ENCODE measurements around the gene POLR3B.
"Not testable (repeated sequence)": the region's sequence is repeated elsewhere in the genome, so short reads cannot be mapped to it uniquely, and the experiment has no call there.

Gene POLR3B

DNA sequence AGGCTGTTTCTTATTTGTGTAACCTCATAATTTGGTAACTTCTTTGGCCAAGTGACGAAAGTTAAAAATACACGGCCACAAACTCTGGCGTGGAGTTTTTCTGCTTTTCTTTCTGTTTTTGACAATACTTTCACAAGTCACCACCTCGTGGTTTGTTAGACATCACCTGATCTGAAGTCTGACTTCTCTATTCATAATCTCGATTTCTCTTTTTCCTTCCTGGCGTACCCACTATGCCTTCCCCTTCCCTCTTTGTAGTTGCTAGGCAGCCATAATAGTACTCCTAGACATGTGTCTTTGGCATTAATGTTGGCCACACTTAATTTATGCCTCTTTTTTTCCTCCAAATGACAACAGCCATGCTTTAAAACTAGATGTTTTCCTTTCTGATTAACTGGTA is 97.6 kb downstream of the POLR3B start:
- H3K27ac Mint-ChIP-seq, result no peak overlapping the region
- no peaks in the 10 kb centered on the region for H3K9me3 Mint-ChIP-seq
- peak; percentile 56 for ATAC-seq
- no peaks in the 10 kb centered on the region for H3K27me3 Mint-ChIP-seq
- peaks cover 5% of the 10 kb centered on the region for H3K4me1 Mint-ChIP-seq
- no peak overlapping the region for H3K4me3 Mint-ChIP-seq
- peaks cover 58% of the 10 kb centered on the region for H3K36me3 Mint-ChIP-seq

DNA sequence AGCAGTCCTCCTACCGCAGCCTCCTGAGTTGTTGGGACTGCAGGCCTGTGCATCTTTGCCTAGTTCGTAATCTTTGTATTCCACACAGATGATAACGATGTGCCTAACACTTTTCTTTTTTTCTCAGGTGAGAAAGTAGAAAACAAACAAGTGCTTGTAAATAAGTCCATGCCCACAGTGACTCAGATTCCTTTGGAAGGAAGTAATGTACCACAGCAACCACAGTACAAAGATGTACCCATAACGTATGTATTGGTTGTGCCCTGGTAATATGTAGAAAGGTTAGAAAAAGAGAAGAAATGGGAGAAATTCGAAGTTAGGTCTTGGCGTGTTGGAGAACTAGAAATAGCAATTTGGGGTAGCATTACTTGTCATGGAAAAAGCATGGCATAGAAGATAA is 101.6 kb downstream of the POLR3B start:
- H3K27me3 Mint-ChIP-seq, result no peaks in the 10 kb centered on the region
- ATAC-seq, result no peak
- peaks cover 67% of the 10 kb centered on the region for H3K36me3 Mint-ChIP-seq
- H3K4me1 Mint-ChIP-seq, result peaks cover 5% of the 10 kb centered on the region
- no peaks in the 10 kb centered on the region for H3K9me3 Mint-ChIP-seq
- H3K4me3 Mint-ChIP-seq, result no peak overlapping the region
- no peak overlapping the region for H3K27ac Mint-ChIP-seq

- no peak overlapping the region for H3K27ac Mint-ChIP-seq
- no peaks in the 10 kb centered on the region for H3K27me3 Mint-ChIP-seq
- no peak overlapping the region for H3K4me3 Mint-ChIP-seq
- H3K9me3 Mint-ChIP-seq, result no peaks in the 10 kb centered on the region
- no peak for ATAC-seq
- H3K36me3 Mint-ChIP-seq, result peaks cover 66% of the 10 kb centered on the region
- peaks cover 2% of the 10 kb centered on the region for H3K4me1 Mint-ChIP-seq
Measured at GRCh38 chr12:106459534-106459933, 102.0 kb downstream of the POLR3B start.

DNA sequence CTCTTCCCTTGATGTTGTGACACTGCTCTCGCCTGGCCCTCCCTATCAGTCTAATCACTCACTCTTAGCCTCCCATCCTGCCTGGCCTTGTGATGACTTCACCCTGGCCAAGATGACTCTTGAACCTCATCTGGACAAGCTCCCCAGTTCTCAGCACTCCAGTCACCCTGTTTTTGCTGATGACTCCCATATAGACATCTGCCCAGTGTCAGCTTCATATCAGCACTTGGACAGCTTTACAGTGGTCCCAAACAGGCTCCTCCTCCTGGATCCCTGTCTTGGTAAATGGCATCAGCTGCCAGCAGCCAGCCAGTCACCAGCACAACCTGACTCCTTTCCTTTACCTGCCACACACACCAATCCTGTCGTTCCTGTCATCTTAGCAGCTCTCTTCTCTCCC is 104.2 kb downstream of the POLR3B start:
- Mint-ChIP-seq H3K27ac (no peak overlapping the region), H3K27me3 (no peaks in the 10 kb centered on the region), H3K4me1 (no peaks in the 10 kb centered on the region), H3K36me3 (peaks cover 64% of the 10 kb centered on the region), H3K9me3 (no peaks in the 10 kb centered on the region), H3K4me3 (no peak overlapping the region)
- no peak for ATAC-seq

GRCh38 chr12:106465605-106466004 is 108.1 kb downstream of the POLR3B start:
- not testable (repeated sequence) for H3K27me3 Mint-ChIP-seq, H3K9me3 Mint-ChIP-seq, ATAC-seq, H3K27ac Mint-ChIP-seq, H3K4me1 Mint-ChIP-seq, H3K4me3 Mint-ChIP-seq
- H3K36me3 Mint-ChIP-seq, result peaks cover 80% of the 10 kb centered on the region

GRCh38 chr12:106475662-106476061 is 118.1 kb downstream of the POLR3B start:
- H3K4me1 Mint-ChIP-seq, H3K27ac Mint-ChIP-seq, H3K27me3 Mint-ChIP-seq, H3K4me3 Mint-ChIP-seq, ATAC-seq, H3K9me3 Mint-ChIP-seq: not testable (repeated sequence)
- peaks cover 50% of the 10 kb centered on the region for H3K36me3 Mint-ChIP-seq

GRCh38 chr12:106477627-106478026 is 120.1 kb downstream of the POLR3B start:
- H3K27me3 Mint-ChIP-seq, ATAC-seq, H3K9me3 Mint-ChIP-seq, H3K27ac Mint-ChIP-seq, H3K4me1 Mint-ChIP-seq, H3K4me3 Mint-ChIP-seq: not testable (repeated sequence)
- H3K36me3 Mint-ChIP-seq, result peaks cover 57% of the 10 kb centered on the region

DNA sequence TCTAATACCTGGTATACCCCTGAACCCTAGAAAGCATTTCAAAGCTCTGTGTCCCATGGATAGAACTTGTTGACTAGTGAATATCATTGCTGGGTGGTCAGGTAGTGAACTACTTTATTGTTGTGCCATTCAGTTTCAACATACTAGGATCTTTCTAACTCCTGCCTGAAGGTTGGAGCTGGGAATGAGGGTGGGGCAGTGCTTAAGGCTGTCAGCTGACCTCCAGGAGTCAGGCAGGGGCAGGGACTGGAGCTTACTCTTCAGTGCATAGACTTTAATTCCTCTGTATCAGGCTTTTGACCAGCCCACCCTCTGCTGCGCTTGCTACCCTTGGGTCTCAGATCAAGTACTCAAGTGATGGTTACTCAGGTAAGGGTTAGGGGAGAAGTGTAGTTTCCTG is 122.7 kb downstream of the POLR3B start:
- H3K36me3 Mint-ChIP-seq, result peaks cover 69% of the 10 kb centered on the region
- no peak overlapping the region for H3K27ac Mint-ChIP-seq
- H3K4me3 Mint-ChIP-seq, result no peak overlapping the region
- peaks cover 3% of the 10 kb centered on the region for H3K9me3 Mint-ChIP-seq
- H3K27me3 Mint-ChIP-seq, result no peaks in the 10 kb centered on the region
- ATAC-seq, result no peak
- no peaks in the 10 kb centered on the region for H3K4me1 Mint-ChIP-seq

- no peak overlapping the region for H3K27ac Mint-ChIP-seq
- H3K36me3 Mint-ChIP-seq, result peaks cover 74% of the 10 kb centered on the region
- no peaks in the 10 kb centered on the region for H3K27me3 Mint-ChIP-seq
- no peak for ATAC-seq
- H3K4me3 Mint-ChIP-seq, result no peak overlapping the region
- peaks cover 3% of the 10 kb centered on the region for H3K9me3 Mint-ChIP-seq
- no peaks in the 10 kb centered on the region for H3K4me1 Mint-ChIP-seq
Measured at GRCh38 chr12:106481246-106481645, 123.7 kb downstream of the POLR3B start.

DNA sequence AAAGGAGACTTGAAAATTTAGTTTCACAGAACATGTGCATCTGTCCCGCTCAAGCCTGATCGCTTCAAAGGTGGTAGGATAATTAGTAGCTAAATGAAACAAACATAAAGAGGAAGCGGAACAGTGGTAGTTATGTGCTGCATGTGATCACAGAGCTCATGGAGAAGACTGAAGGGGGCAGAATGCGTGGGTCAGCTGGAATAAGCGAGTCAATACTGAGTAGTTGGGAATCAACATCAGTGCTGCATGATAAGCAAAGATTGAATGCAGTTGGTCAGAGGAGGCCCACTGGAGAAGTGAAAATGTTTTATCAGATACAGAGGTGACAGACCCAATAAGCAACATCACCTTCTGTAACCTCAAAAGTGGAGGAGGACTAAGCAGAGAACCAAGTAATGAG is 130.1 kb downstream of the POLR3B start:
- Mint-ChIP-seq H3K36me3 (peaks cover 23% of the 10 kb centered on the region), H3K9me3 (no peaks in the 10 kb centered on the region), H3K27me3 (no peaks in the 10 kb centered on the region), H3K27ac (no peak overlapping the region), H3K4me1 (no peaks in the 10 kb centered on the region), H3K4me3 (no peak overlapping the region)
- no peak for ATAC-seq

DNA sequence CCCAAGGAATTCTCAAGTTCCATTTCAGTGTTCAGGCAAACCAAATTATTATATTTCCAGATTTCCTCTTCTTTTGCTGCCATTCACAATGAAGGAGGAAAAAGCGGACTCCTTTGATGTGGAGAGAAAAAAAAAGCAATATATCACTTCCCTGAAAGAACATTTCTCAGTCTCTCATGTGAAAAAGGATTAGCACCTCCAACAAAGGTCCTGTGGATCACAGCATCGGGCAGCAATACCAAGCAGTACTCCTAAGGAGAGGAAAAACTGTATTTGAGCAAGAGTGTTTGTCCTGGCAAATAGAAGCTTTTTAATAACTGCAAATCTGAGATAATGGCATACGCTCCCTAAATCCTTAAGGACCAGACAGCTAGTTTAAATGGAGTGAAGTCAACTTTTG is 131.3 kb downstream of the POLR3B start:
- no peaks in the 10 kb centered on the region for H3K27me3 Mint-ChIP-seq
- no peaks in the 10 kb centered on the region for H3K4me1 Mint-ChIP-seq
- no peak for ATAC-seq
- H3K36me3 Mint-ChIP-seq, result peaks cover 19% of the 10 kb centered on the region
- H3K27ac Mint-ChIP-seq, result no peak overlapping the region
- no peak overlapping the region for H3K4me3 Mint-ChIP-seq
- H3K9me3 Mint-ChIP-seq, result no peaks in the 10 kb centered on the region

GRCh38 chr12:106490264-106490663 is 132.7 kb downstream of the POLR3B start:
- no peak overlapping the region for H3K4me3 Mint-ChIP-seq
- no peaks in the 10 kb centered on the region for H3K4me1 Mint-ChIP-seq

DNA sequence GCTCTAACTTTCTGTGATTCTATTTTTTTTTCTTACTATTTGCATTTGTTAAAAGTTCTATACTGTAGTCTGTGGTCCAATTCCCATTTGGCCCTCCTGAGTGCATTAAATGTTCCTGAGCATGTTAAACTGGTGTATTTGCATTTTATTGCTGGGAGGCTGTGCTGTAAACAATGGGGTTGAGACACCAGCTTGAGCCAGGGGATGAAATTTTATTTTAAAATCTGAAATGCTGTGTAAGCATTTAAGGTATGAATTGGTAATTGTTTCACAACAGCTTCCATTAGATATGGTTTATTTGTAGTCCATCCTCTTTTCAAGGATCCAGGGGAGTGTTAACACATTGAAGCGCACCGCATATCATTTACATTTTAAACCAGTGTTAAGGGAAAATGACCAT is 135.3 kb downstream of the POLR3B start:
- Mint-ChIP-seq H3K27ac (no peak overlapping the region), H3K4me3 (no peak overlapping the region), H3K27me3 (no peaks in the 10 kb centered on the region), H3K4me1 (no peaks in the 10 kb centered on the region), H3K9me3 (no peaks in the 10 kb centered on the region), H3K36me3 (peaks cover 12% of the 10 kb centered on the region)
- ATAC-seq, result no peak

More at GRCh38 chr12:106490264-106490663, 132.7 kb downstream of the POLR3B start:
- no peaks in the 10 kb centered on the region for H3K27me3 Mint-ChIP-seq
- no peaks in the 10 kb centered on the region for H3K9me3 Mint-ChIP-seq
- no peak for ATAC-seq
- H3K27ac Mint-ChIP-seq, result no peak overlapping the region
- H3K36me3 Mint-ChIP-seq, result peaks cover 5% of the 10 kb centered on the region

- H3K36me3 Mint-ChIP-seq, result peaks cover 17% of the 10 kb centered on the region
- H3K27ac Mint-ChIP-seq, result no peak overlapping the region
- no peaks in the 10 kb centered on the region for H3K9me3 Mint-ChIP-seq
- H3K4me1 Mint-ChIP-seq, result no peaks in the 10 kb centered on the region
- no peak for ATAC-seq
- no peak overlapping the region for H3K4me3 Mint-ChIP-seq
- no peaks in the 10 kb centered on the region for H3K27me3 Mint-ChIP-seq
Measured at GRCh38 chr12:106493531-106493930, 136.0 kb downstream of the POLR3B start.

GRCh38 chr12:106495354-106495965 is 137.9 kb downstream of the POLR3B start:
- Mint-ChIP-seq H3K27me3 (no peaks in the 10 kb centered on the region), H3K4me1 (no peaks in the 10 kb centered on the region), H3K27ac (no peak overlapping the region), H3K36me3 (peaks cover 33% of the 10 kb centered on the region), H3K9me3 (no peaks in the 10 kb centered on the region), H3K4me3 (no peak overlapping the region)
- no peak for ATAC-seq

DNA sequence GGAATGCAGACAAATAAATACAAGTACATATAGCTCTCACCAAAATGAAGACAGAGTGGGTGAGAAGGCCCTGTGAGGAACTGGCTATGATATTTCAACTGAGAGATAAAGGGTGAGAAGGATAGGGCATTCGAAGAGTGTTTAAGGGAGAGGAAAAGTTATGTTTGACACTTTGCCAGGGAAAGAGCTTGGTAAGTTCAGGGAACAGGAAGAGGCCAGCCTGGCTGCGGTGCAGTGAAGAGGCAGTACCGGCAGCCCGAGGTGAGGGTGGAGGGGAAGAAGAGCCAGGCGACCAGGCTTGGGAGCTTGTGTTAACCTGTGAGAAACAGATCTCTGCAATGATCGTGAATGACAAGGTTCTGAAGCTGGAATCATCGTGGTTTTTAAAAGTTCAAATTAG is 140.5 kb downstream of the POLR3B start:
- no peaks in the 10 kb centered on the region for H3K27me3 Mint-ChIP-seq
- no peaks in the 10 kb centered on the region for H3K9me3 Mint-ChIP-seq
- H3K36me3 Mint-ChIP-seq, result peaks cover 56% of the 10 kb centered on the region
- H3K4me1 Mint-ChIP-seq, result no peaks in the 10 kb centered on the region
- no peak overlapping the region for H3K4me3 Mint-ChIP-seq
- no peak for ATAC-seq
- H3K27ac Mint-ChIP-seq, result no peak overlapping the region

DNA sequence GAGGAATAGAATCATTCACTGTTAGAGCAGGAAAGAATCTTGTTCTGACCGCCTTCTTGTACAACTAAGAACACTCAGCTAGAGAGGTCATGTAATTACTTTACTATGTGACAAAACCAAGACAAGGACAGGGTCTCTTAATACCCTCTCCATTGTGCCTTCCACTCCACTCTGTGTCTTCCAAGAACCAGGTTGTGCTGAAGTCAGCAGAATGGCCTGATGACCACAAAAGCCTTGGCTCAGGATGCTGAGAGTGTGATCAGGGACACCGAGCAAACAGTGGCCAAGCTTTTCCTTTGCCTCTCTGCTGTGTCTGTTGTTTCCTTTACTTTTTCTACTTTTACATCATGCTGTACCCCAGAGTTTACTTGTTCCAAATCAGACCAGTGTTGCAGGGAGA is 142.1 kb downstream of the POLR3B start:
- no peak overlapping the region for H3K27ac Mint-ChIP-seq

More for the DNA sequence above, 142.1 kb downstream of the POLR3B start:
- Mint-ChIP-seq H3K4me1 (no peaks in the 10 kb centered on the region), H3K27me3 (no peaks in the 10 kb centered on the region), H3K4me3 (no peak overlapping the region), H3K36me3 (peaks cover 69% of the 10 kb centered on the region), H3K9me3 (no peaks in the 10 kb centered on the region)
- no peak for ATAC-seq
